GM10248 (cell line): ENCODE data around the gene YES1.

ENCODE experiments used
- CTCF ChIA-PET: fragments of 300-600 bp; sonication (Branson Sonifier 250); formaldehyde crosslinking; extraction: SDS; loops from one replicate; lab custom pipeline; 2021; ENCODE audit warnings: antibody characterized with exemption; lab: Yijun Ruan, JAX
- POLR2A ChIA-PET: fragments of 350-650 bp; sonication (Branson Sonifier 250); formaldehyde crosslinking; extraction: SDS; loops from one replicate; lab custom pipeline; 2020; ENCODE audit warnings: antibody characterized with exemption; lab: Yijun Ruan, JAX
- DNase-seq: peaks from one replicate; pipeline ENCODE4 v3.0.0; 2012; ENCODE audit errors: extremely low spot score
- TF ChIP-seq, protein P1 (sequence below): IDR thresholded peaks from 2 replicates; pipeline ENCODE4 v1.5.1; 2012; ENCODE audit warnings: mild to moderate bottlenecking, low read depth; ENCODE audit errors: extremely low read depth, missing control alignments, control extremely low read depth

Gene YES1

DNA sequence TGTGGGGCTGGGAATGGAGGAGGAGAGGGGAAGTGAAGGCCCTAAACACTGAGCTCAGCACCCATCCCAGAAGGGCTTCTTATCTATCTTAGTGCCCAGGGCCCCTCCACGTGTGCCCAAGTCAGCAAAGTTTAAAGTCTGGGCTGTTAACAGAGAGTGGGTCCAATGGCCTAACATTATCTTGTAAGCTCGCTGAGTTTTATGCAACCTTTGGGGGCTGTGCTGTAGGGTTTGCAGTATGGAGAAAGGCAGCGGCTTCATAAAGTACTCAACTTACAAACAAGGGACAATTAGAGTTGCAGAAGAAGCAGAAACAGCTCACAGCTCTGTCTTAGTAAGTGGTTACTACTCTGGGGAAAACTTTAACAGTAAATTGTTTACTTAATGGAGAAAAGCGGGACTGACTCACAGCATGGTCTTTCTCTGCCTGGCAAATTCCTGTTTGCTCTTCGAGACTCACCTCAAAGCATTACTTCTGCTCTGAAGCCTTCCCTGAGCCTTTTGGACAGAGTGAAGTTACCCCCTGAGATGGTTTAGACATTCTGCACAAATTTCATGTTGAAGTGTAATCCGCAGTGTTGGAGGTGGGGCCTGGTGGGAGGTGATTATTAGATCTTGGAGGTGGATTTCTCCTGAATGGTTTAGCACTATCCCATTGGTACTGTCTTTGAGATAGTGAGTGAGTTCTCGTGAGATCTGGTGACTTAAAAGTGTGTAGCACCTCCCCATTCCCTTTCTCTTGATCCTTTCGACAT, 108.7 kb downstream of the YES1 start:
- POLR2A ChIA-PET: interaction anchor here (0.7 kb wide), 1 partner anchor 9 kb away, joined by 5 read pairs; the partner anchor contains the start of gene ENOSF1
- CTCF ChIA-PET: interaction anchor here (0.9 to 2.4 kb wide), 7 partner anchors 12 to 608 kb away, joined by 3 to 7 read pairs (median 4); no protein-coding TSS in a partner anchor
- no peak for DNase-seq
- TF ChIP-seq, protein P1, sequence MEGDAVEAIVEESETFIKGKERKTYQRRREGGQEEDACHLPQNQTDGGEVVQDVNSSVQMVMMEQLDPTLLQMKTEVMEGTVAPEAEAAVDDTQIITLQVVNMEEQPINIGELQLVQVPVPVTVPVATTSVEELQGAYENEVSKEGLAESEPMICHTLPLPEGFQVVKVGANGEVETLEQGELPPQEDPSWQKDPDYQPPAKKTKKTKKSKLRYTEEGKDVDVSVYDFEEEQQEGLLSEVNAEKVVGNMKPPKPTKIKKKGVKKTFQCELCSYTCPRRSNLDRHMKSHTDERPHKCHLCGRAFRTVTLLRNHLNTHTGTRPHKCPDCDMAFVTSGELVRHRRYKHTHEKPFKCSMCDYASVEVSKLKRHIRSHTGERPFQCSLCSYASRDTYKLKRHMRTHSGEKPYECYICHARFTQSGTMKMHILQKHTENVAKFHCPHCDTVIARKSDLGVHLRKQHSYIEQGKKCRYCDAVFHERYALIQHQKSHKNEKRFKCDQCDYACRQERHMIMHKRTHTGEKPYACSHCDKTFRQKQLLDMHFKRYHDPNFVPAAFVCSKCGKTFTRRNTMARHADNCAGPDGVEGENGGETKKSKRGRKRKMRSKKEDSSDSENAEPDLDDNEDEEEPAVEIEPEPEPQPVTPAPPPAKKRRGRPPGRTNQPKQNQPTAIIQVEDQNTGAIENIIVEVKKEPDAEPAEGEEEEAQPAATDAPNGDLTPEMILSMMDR: no peak

- TF ChIP-seq, protein P1: no peak
- no peak for DNase-seq
- ChIA-PET CTCF (interaction anchor here (0.5 to 1.6 kb wide), 2 partner anchors 57 to 142 kb away, joined by 3 to 7 read pairs; no protein-coding TSS in a partner anchor), POLR2A (no interaction called here)
These were observed 114.2 kb downstream of the YES1 start for GRCh38 chr18:697800-698199.

DNA sequence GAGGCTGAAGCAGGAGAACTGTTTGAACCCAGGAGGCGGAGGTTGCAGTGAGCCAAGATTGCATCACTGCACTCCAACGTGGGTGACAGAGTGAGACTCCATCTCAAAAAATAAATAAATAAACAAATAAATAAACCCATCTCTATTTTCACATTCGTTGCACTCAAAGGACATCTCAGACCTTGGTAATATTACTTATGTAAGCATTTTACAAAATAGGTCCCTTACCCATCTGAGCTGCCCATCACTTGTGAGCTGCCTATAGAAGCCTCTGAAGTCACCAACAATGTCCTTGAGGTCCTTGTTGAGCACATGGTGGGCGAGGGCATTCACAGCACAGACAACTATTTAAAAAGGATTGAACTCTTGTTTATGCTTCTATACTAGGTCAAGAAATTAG, 115.0 kb downstream of the YES1 start:
- DNase-seq: no peak
- ChIA-PET POLR2A (no interaction called here), CTCF (interaction anchor here (1.3 kb wide), 1 partner anchor 133 kb away, joined by 3 read pairs; no protein-coding TSS in a partner anchor)
- TF ChIP-seq, protein P1: no peak

DNA sequence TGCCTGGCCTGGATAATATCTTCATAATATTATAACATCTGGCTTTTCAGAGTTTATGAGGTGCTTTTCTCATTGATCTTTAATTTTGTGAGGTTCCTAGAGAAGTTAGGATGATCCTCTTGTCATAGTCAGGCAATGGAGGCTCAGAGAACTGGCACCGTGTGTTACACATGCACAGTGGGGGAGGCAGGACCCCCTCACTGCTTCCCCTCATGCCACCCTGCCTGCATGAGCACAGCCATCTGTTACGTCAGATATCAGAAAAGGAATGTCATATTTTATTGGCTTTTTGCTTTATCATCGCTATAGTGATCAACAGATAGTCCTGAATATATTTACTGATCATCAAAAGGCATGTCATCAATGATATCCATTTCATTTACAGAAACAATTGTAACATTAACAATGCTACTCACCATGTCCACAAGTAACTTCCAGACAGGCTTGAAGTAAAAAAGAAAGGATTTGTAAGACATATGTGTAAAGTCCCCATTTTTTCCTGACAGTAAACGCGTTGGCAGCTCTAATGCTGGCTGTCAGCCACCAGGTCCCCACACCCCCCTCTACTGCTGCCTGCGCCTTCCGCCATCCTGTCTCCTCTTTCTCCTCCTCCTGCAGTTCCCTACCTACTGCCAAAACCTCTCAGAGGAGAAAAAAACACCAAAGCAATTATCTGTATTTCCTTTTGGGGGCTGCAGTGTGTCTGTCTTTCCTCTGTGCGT, 118.4 kb downstream of the YES1 start:
- DNase-seq: no peak
- TF ChIP-seq, protein P1: no peak
- ChIA-PET CTCF (interaction anchor here (0.9 to 1.3 kb wide), 2 partner anchors 12 to 137 kb away, joined by 3 to 4 read pairs; no protein-coding TSS in a partner anchor), POLR2A (interaction anchor here (1.3 kb wide), 1 partner anchor 19 kb away, joined by 3 read pairs; the partner anchor contains the start of gene ENOSF1)

GRCh38 chr18:692824-693223, 119.2 kb downstream of the YES1 start:
- DNase-seq: no peak
- TF ChIP-seq, protein P1: no peak
- ChIA-PET POLR2A (interaction anchor here (1.3 kb wide), 1 partner anchor 20 kb away, joined by 3 read pairs; the partner anchor contains the start of gene ENOSF1), CTCF (interaction anchor here (0.9 to 1.3 kb wide), 2 partner anchors 11 to 138 kb away, joined by 3 to 4 read pairs; no protein-coding TSS in a partner anchor)

DNA sequence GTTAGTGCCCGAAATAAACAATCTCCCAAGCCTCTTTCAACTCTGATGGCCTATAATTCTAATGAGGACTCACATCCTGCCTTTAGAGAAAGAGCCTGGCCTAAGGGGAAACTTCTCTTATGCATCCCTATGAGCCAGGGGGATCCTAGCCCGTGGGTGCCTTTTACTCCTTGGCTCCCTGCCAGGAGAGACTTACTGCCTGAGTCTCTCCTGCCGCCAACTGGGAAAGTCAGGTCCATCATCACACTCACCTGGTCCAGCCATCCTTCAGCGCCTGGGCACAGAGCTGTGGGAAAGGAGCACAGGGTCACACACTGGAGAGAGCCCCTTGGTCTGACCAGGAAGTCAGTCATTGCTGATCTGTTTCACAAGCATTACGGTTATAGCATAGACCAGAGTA, 123.7 kb downstream of the YES1 start:
- POLR2A ChIA-PET: no interaction called here
- TF ChIP-seq, protein P1: no peak
- CTCF ChIA-PET: no interaction called here
- no peak for DNase-seq
